Measurements from ENCODE around the gene GATB.

Gene GATB

GRCh38 chr4:151798678-151799416 is 38.0 kb upstream of the GATB start:
- H3K4me3 ChIP-seq (ENCODE audit: low read depth, low read length) = no peak overlapping the region
- no peak for TF ChIP-seq CTCF (IDR thresholded peaks at IDR 0.05; ENCODE audit: control insufficient read depth, extremely low read depth, insufficient read depth)
- DNase-seq (ENCODE audit: low read depth) = no peak

- H3K4me3 ChIP-seq (ENCODE audit: low read depth, low read length) = no peak overlapping the region
- TF ChIP-seq CTCF (IDR thresholded peaks at IDR 0.05; ENCODE audit: control insufficient read depth, extremely low read depth, insufficient read depth) = no peak
- no peak for DNase-seq (ENCODE audit: low read depth)
Observed at GRCh38 chr4:151797853-151798252, 37.0 kb upstream of the GATB start.

- no peak for TF ChIP-seq CTCF (IDR thresholded peaks at IDR 0.05; ENCODE audit: control insufficient read depth, extremely low read depth, insufficient read depth)
- H3K4me3 ChIP-seq (ENCODE audit: low read depth, low read length) = no peak overlapping the region
- DNase-seq (ENCODE audit: low read depth) = peak; percentile 37
Observed at GRCh38 chr4:151797131-151797530, 36.3 kb upstream of the GATB start.

GRCh38 chr4:151796106-151796505 is 35.3 kb upstream of the GATB start:
- TF ChIP-seq CTCF (IDR thresholded peaks at IDR 0.05; ENCODE audit: control insufficient read depth, extremely low read depth, insufficient read depth) = no peak
- no peak for DNase-seq (ENCODE audit: low read depth)
- H3K4me3 ChIP-seq (ENCODE audit: low read depth, low read length) = no peak overlapping the region

- no peak for TF ChIP-seq CTCF (IDR thresholded peaks at IDR 0.05; ENCODE audit: control insufficient read depth, extremely low read depth, insufficient read depth)
- H3K4me3 ChIP-seq (ENCODE audit: low read depth, low read length) = no peak overlapping the region
- DNase-seq (ENCODE audit: low read depth) = no peak
Observed at GRCh38 chr4:151792995-151793394, 32.2 kb upstream of the GATB start.

GRCh38 chr4:151792530-151792929 is 31.7 kb upstream of the GATB start:
- no peak overlapping the region for H3K4me3 ChIP-seq (ENCODE audit: low read depth, low read length)
- no peak for TF ChIP-seq CTCF (IDR thresholded peaks at IDR 0.05; ENCODE audit: control insufficient read depth, extremely low read depth, insufficient read depth)
- DNase-seq (ENCODE audit: low read depth) = no peak

GRCh38 chr4:151788021-151788420 is 27.2 kb upstream of the GATB start:
- H3K4me3 ChIP-seq (ENCODE audit: low read depth, low read length) = no peak overlapping the region

More at GRCh38 chr4:151788021-151788420, 27.2 kb upstream of the GATB start:
- no peak for TF ChIP-seq CTCF (IDR thresholded peaks at IDR 0.05; ENCODE audit: control insufficient read depth, extremely low read depth, insufficient read depth)
- DNase-seq (ENCODE audit: low read depth) = no peak
